ENCODE data around the gene SPATA31D3. TPM values are rescaled to one million over a fixed set of nuclear protein-coding genes. Genes with fewer than 3 reads are reported as not detected.
A peak's percentile ranks its signal among the peaks of the same experiment; 100 is the strongest.

SPATA31D3 gene
- total RNA-seq, 1 experiment from 2014 or later: not detected

GRCh38 chr9:81979196-81979595, 35.9 kb downstream of the SPATA31D3 start:
- no peak for TF ChIP-seq CTCF (IDR thresholded peaks at IDR 0.05; ENCODE audit: unreplicated experiment)
- no peaks in the 10 kb centered on the region for H3K36me3 Mint-ChIP-seq (ENCODE audit: insufficient read depth, unreplicated experiment)
- POLR2A ChIA-PET: no interaction called here
- no peaks in the 10 kb centered on the region for H3K4me1 Mint-ChIP-seq (ENCODE audit: insufficient read depth, unreplicated experiment)
- no peak overlapping the region for H3K27ac Mint-ChIP-seq (ENCODE audit: low read depth, unreplicated experiment)
- DNase-seq (ENCODE audit: unreplicated experiment): no peak
- H3K4me3 Mint-ChIP-seq (ENCODE audit: unreplicated experiment): no peak overlapping the region
- no peaks in the 10 kb centered on the region for H3K27me3 Mint-ChIP-seq (ENCODE audit: insufficient read depth, unreplicated experiment)
- intact Hi-C loops (cut with micrococcal nuclease): no loop called here
- no peaks in the 10 kb centered on the region for H3K9me3 Mint-ChIP-seq (ENCODE audit: unreplicated experiment)
- no TSS peak for BruUV-seq (replicated peaks)
- CTCF ChIA-PET: no interaction called here

DNA sequence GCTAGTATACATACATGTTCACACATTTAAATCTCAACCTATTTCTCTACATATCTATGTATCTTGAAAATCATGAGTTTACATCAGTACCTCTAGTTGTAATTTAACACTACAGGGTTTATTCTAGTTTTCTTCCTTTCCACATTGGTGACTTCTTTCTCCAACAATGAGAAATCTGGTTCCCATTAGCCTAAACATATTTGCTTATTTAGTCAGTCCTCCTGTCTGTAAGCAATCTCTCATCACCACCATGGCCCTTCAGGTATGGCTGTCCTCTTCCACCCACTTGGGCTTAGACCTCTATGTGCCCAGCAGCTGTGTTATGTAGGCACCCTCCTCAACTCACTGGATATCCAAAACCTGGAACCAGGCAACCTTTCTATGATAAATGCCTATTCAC, 37.3 kb downstream of the SPATA31D3 start:
- intact Hi-C loops (cut with micrococcal nuclease): no loop called here
- no peaks in the 10 kb centered on the region for H3K4me1 Mint-ChIP-seq (ENCODE audit: insufficient read depth, unreplicated experiment)
- no peaks in the 10 kb centered on the region for H3K9me3 Mint-ChIP-seq (ENCODE audit: unreplicated experiment)
- no TSS peak for BruUV-seq (replicated peaks)
- H3K27ac Mint-ChIP-seq (ENCODE audit: low read depth, unreplicated experiment): no peak overlapping the region
- no peak for DNase-seq (ENCODE audit: unreplicated experiment)
- H3K27me3 Mint-ChIP-seq (ENCODE audit: insufficient read depth, unreplicated experiment): no peaks in the 10 kb centered on the region
- POLR2A ChIA-PET: no interaction called here
- CTCF ChIA-PET: interaction anchor here (0.6 to 0.7 kb wide), 2 partner anchors 626 to 1853 kb away, joined by 3 read pairs; no protein-coding TSS in a partner anchor
- no peaks in the 10 kb centered on the region for H3K36me3 Mint-ChIP-seq (ENCODE audit: insufficient read depth, unreplicated experiment)
- no peak for TF ChIP-seq CTCF (IDR thresholded peaks at IDR 0.05; ENCODE audit: unreplicated experiment)
- no peak overlapping the region for H3K4me3 Mint-ChIP-seq (ENCODE audit: unreplicated experiment)

DNA sequence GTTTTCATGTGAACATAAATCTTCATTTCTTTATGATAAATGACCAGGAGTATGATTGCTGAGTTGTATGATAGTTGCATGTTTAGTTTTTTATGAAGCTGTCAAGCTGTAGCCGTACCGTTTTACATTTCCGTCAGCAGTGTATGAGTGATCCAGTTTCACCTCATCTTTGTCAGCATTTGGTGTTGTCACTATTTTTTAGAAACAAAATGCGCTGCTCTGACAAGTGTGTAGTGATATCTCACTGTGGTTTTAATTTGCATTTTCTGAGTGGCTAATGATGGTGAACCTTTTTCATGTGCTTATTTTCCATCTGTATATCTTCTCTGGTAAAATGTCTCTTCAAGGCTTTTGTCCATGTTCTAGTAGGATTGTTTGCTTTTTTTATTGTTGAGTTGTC, 38.6 kb downstream of the SPATA31D3 start:
- ChIA-PET POLR2A (no interaction called here), CTCF (no interaction called here)
- H3K27me3 Mint-ChIP-seq (ENCODE audit: insufficient read depth, unreplicated experiment): no peaks in the 10 kb centered on the region
- H3K27ac Mint-ChIP-seq (ENCODE audit: low read depth, unreplicated experiment): no peak overlapping the region
- BruUV-seq (replicated peaks): no TSS peak
- no peaks in the 10 kb centered on the region for H3K4me1 Mint-ChIP-seq (ENCODE audit: insufficient read depth, unreplicated experiment)
- H3K36me3 Mint-ChIP-seq (ENCODE audit: insufficient read depth, unreplicated experiment): no peaks in the 10 kb centered on the region
- TF ChIP-seq CTCF (IDR thresholded peaks at IDR 0.05; ENCODE audit: unreplicated experiment): no peak
- DNase-seq (ENCODE audit: unreplicated experiment): no peak
- no peak overlapping the region for H3K4me3 Mint-ChIP-seq (ENCODE audit: unreplicated experiment)
- intact Hi-C loops (cut with micrococcal nuclease): no loop called here
- no peaks in the 10 kb centered on the region for H3K9me3 Mint-ChIP-seq (ENCODE audit: unreplicated experiment)

GRCh38 chr9:81984928-81985327, 41.6 kb downstream of the SPATA31D3 start:
- no peaks in the 10 kb centered on the region for H3K4me1 Mint-ChIP-seq (ENCODE audit: insufficient read depth, unreplicated experiment)
- no peaks in the 10 kb centered on the region for H3K36me3 Mint-ChIP-seq (ENCODE audit: insufficient read depth, unreplicated experiment)
- no peak for TF ChIP-seq CTCF (IDR thresholded peaks at IDR 0.05; ENCODE audit: unreplicated experiment)
- ChIA-PET CTCF (no interaction called here), POLR2A (interaction anchor here (0.6 kb wide), 1 partner anchor 78 kb away, joined by 3 read pairs; no protein-coding TSS in a partner anchor)
- no peak overlapping the region for H3K27ac Mint-ChIP-seq (ENCODE audit: low read depth, unreplicated experiment)
- H3K9me3 Mint-ChIP-seq (ENCODE audit: unreplicated experiment): no peaks in the 10 kb centered on the region
- no peaks in the 10 kb centered on the region for H3K27me3 Mint-ChIP-seq (ENCODE audit: insufficient read depth, unreplicated experiment)
- H3K4me3 Mint-ChIP-seq (ENCODE audit: unreplicated experiment): no peak overlapping the region
- no TSS peak for BruUV-seq (replicated peaks)
- intact Hi-C loops (cut with micrococcal nuclease): no loop called here
- peak; percentile 22 for DNase-seq (ENCODE audit: unreplicated experiment)

Measured in MCF 10A (cell line).